Measurements from ENCODE around the gene HRH2.
"Not testable (repeated sequence)": the region's sequence is repeated elsewhere in the genome, so short reads cannot be mapped to it uniquely, and the experiment has no call there.

The HRH2 gene

DNA sequence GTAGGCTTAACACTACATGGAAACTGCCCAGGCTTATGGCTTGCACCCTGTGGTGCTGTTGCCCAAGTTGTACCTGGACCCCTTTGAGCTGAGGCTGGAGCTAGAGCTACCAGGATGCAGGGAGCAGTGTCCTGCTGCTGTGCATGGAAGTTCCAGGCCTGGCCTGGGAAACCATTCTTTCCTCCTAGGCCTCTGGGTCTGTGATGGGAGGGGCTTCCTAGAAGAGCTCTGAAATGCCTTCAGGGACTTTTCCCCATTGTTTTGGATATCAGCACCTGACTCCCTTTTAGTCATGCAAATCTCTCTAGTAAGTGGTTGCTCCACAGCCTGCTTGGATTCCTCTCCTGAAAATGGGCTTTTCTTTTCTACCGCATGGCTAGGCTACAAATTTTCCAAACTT lies 7.9 kb upstream of the HRH2 start:
- no peak for DNase-seq (ENCODE audit: low read depth, low spot score)

DNA sequence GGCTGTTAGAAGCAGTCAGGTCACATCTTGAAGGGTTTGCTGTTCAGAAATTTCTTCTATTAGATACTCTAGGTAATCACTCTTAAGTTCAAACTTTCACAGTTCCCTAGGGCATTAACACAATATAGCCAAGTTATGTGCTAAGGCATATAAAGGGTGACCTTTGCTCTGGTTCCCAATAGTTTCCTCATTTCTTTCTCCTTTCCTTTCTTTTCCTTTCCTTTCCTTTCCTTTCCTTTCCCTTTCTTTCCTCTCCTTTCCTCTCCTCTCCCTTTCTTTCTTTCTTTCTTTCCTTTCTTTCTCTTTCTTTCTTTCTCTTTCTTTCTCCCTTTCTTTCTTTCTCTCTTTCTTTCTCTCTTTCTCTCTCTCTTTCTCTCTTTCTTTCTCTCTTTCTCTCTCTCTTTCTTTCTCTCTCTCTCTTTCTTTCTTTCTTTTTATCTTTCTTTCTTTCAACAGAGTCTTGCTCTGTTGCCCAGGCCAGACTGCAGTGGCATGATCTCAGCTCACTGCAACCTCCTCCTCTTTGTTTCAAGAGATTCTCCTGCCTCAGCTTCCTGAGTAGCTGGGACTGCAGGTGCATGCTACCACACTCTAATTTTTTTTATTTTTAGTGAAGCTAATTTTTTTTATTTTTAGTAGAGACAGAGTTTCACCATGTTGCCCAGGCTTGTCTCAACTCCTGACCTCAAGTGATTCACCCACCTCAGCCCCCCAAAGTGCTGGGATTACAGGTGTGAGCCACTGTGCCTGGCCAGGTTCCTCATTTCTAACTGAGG lies 7.3 kb upstream of the HRH2 start:
- DNase-seq (ENCODE audit: low read depth, low spot score): not testable (repeated sequence)

DNA sequence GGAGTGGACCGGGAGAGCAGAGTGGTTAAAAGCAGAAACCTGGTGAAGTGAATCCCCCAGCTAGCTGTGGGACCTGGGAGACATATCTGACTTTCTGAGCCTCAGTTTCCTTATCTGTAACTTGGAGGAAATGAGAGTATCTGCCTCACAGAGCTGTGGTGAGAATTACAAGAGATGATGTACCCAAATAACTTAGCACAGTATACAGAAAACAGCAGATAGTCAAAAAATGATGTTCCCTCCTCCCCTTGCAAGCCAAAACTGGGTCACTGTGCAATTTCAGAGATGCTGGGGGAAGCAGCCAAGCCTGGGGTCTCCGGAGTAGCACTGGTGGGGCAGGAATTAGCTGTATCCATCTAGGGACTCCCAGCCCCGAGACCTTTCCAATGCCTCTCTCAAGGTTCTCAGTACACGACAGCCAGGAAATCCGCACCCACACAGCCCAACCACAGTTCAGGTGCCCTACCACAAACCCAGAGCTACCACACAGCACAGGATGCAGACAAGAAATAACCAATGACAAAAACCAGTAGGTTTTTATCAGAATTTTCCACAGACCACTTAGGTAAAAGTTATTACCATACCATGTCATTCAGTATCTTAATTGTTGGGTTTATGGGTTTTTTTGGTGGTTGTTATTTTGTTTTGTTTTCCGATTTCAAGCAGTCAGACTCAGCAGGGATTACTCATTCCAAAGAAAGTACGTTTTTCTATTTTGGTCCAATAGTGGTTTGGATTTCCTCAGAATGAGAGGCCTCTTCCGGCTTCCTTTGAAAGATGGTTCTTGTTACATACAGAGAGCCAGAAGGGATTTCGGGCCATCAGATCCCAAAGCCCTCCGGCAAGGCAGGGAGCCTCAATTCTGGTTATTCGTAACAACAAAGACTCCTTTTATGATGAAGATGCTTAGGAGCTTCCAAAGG lies 4.9 kb upstream of the HRH2 start:
- peak; percentile 63 for DNase-seq (ENCODE audit: low read depth, low spot score)

DNA sequence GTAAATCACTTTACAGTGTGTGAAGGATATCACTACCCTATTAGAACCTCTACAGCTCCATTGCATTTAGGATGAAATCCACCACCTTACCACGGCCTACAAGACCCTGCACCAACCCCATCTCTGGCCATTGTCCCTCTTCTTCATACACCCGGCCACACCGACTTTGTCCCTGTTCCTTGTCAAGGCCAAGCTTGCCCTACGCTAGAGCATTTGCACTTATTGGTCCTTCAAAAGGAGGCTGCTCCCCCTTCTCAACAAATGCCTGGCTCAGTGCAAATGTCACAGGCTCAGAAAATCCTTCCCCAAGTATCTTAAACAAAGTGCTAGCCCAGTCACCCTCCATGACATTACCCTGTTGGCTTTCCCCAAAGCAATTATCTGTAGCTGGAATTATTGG lies 4.1 kb upstream of the HRH2 start:
- no peak for DNase-seq (ENCODE audit: low read depth, low spot score)

DNA sequence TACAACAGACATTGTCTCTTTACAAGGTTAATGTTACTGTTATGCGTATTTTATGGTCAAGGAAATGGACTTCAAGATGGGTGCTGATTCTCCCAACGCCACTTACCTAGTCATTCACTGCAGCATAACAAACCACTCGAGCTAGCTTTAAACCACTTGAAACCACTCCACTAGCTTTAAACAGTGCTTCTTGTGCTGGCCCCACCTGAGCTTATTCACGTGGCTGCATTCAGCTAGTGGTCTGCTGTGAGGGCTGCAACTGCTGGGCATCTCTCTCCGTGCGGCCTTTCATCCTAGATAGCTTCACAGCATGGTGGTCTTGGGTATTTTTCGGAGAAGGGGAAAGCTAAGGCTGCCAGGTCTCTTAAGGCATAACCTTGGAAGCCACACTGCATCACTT lies 3.5 kb upstream of the HRH2 start:
- no peak for DNase-seq (ENCODE audit: low read depth, low spot score)

DNA sequence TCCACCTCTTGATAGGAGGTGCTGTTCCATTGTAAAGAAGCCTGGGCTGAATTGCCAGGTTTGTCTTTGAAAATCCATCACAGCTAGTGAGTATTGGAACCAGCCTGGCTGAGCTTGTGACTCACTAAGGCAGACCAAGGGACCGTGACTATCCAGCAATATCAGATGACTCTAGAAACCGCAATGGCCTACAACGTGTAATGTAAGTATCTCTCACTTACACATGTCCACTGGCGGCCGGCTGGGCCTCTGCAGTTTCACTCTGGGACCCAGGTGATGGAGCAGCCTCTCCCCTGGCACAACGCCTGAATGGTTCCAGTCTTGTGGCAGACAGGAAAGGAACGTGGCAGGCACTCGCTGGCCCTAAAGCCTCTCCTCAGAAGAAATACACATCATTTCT lies 3.1 kb upstream of the HRH2 start:
- no peak for DNase-seq (ENCODE audit: low read depth, low spot score)

DNA sequence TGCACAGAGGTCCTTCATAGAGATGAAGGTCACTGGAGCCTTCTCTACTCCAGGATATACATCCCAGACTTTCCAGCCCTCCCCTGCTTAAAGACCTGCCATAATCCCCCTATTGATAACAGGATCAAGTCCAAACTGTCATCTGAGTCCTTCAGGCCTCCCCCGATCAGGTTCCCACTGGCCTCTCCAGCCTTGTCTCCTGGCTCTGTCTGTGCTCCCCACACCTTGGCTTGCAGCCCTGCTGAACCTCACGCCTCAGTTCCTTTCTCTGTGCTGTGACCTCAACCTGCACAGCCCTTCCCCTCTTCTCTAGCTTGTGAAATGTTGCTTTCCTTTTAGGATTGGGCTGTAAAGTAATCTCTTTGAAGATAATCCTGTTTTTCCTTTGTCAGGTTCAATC lies 2.5 kb upstream of the HRH2 start:
- DNase-seq (ENCODE audit: low read depth, low spot score): no peak

DNA sequence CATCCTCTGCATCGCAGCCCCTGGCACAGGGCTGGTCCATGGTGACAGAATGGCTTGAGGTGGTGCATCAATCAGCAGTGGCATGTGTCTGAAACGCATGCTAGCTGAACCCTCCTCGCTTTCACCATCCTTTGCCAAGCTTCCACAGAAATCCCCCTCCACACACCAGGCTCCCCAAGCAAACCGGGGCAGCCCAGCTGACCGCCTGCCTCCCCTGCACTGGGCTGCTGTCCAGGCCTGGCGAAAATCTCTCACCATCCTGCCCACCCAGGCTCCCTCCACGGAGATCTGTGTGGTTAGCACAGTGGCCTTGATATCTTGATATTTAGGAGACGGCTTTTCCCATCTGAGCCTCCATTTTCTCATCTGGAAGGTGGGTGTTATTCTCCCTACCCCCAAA lies 905 bp upstream of the HRH2 start:
- DNase-seq (ENCODE audit: low read depth, low spot score): no peak

DNA sequence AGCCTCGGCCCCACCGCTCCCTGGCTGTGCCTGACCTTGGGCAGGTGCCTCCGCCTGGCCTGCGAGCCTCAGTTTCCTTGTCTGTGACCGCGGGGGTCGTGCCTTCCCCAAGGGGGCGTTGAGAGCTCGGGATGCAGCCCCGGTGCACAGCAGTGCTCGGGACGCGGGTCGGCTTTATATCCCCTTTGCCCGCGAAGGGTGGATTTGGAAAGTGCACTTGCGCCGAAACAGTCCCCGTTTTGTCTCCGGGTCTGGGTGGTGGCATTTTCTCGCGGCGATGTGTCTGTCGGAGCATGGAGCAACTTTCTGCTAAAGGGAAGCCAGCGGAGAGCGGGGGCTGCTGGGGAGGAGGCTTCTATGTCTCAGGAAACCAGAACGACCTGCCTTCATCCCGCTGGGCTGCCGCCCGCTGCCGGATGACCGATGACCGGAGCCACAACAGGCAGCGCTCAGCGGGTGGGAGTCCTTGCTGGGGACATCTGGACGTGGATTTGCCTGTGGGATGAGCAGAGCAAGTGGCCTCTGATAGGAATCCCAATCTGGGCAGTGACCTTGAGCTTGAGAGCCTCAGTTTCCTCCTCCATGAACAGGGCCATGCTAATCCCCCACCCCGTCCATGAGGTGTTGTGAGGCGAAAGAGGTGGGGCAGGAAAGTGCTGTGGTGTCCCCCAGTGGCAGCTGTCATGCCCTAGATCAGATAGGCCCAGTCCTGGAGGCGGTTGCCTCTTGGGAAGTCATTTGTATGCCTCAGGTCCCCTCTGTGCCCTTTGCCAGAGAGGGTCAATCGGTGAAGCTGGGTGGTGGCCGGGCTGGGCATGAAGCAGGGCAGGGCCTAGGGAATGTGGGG lies 651 bp downstream of the HRH2 start:
- DNase-seq (ENCODE audit: low read depth, low spot score): no peak

DNA sequence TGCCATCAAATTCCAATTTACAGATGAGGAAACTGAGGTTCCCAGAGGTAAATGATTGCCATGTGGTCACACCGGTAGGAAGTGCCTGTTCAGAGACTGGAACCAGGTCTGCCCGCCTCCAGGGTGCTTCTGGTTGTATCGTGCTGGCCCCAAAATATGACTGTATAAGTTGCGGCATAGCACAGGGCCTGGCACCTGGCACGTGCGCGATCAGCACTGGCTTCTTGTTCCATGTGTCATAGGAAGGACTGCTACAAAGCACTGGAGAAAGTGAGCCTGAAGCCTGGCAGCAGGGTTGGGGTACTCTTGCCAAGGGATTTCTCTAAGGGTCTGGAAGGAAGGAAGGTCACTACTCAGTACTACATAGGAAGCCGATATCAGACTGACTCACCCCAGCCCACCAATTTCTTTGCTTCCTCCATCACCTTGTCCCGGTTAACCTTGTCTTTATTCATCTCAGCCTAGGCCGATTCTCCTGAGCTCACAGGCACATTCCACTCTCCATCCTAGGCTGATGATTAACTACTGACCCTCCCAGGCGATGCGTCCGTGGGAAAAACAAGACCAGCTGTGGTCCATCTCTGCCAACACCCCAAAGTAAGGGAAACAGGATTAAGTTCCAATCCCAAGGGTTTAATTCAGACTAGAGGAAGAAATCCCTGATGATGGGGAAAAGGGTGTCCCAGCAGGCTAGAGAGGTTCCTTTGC lies 1.8 kb downstream of the HRH2 start:
- no peak for DNase-seq (ENCODE audit: low read depth, low spot score)

DNA sequence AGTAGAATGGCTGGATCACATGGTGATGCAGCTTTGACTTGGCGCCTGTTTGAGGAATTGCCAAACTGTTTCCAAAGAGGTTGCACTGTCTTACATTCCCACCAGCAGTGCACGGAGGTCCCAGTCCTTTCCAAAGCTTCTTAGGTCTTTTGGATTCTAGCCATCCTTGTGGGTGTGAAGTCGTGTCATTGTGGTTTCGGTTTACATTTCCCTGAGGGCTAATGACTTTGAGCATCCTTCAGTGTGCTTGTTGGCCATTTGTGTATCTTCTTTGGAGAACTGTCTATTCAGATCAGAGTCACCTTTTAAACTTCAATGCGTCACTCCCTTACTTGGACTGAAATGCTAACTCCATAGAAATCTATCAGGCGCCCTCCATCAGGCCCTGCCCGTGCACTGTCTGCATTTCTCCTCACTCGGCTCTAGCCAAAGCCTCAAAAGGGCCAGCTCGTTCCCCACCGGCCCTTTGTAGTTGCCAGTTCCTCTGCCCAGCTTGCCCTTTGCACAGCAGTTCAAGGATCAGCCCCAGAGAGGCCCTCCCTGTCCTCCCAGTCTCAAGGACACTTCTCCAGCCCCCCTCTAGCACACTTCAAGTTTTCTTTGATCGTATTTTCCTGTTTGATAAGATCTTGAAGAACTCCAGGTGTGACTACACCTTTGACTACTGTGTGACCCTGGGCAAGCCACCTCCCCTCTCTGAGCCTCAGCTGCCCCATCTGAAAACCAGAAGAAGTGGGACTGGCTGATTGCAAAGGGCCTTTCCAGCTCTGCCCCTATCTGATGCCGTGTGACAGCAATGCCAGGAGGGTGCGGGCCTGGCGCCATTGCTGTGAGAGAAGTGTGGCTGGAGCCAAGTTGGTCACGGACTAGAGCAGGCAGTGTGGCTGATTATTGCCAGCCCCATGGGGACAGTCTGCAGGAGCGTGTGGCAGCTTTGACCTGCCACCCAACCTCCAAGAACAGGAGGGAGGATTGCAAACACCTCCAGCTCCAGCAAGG lies 5.6 kb downstream of the HRH2 start:
- no peak for DNase-seq (ENCODE audit: low read depth, low spot score)

DNA sequence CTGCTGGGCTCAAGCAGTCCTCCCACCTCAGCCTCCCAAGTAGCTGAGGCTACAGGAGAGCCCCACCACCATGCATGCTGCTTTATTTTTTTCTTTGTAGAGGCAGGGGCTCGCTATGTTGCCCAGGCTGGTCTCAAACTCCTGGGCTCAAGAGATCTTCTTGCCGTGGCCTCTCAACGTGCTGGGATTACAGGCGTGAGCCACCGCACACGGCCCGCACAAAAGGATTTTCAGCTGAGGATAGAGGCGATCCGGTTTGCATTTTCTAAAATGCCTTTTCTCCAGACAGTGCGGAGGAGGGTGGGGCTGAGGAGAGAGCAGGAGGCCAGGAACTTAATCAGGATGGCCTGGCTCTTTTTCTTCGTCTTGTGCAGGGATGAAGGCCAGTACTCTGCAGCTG lies 6.9 kb downstream of the HRH2 start:
- no peak for DNase-seq (ENCODE audit: low read depth, low spot score)

DNA sequence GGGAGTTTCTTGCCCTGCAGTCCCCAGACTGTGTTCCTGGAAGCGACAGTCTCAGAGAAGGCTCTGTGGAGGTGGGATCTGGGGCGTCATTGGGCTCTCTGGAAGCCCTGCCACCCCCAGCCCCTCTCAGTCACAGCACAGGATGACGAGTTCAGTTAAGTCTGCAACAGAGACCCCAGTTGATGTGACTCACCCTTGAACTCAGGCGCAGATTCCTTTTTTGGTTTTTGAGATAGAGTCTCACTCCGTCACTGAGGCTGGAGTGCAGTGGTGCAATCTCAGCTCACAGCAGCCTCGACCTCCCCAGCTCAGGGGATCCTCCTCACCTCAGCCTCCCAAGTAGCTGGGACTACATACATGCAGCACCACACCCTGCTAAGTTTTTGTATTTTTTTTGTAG lies 8.3 kb downstream of the HRH2 start:
- DNase-seq (ENCODE audit: low read depth, low spot score): no peak

DNA sequence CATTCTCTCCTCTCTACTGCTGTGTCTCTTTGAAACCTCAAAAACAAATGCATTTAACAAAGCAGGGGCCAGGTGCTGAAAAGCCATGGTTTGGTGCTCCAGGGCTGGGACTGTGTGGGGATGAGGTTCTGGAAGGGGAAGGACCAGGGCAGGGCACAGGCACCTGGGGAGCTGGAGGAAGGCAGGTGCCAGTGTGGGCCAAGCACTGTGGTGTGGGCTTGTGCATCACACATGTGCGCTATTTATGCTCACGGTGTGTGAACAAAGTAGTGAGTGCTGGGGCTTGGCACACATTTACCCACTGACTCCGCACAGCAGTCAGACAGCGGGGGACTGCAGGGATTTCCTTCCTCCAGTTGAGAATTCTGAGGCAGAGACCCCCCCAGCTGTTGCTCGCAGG lies 10.1 kb downstream of the HRH2 start:
- DNase-seq (ENCODE audit: low read depth, low spot score): no peak

DNA sequence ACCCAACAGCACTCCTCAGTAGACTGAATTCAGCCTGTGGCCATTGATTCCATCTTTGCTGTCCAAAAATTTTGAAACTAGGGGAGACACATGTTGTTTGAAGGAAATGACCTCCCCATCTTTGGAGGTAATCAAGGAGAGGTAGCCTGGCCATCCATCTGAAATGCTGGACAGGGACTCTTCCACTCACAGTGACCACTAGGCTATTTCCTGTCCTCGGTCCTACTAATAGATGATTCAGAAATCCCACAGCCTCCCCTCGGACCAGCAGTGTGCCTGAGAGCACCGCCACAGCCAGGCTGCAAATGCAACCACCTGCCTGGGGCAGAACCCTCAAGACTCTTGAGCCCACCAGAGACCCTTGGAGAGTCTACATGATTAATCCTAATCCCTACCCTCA lies 12.5 kb downstream of the HRH2 start:
- DNase-seq (ENCODE audit: low read depth, low spot score): no peak

DNA sequence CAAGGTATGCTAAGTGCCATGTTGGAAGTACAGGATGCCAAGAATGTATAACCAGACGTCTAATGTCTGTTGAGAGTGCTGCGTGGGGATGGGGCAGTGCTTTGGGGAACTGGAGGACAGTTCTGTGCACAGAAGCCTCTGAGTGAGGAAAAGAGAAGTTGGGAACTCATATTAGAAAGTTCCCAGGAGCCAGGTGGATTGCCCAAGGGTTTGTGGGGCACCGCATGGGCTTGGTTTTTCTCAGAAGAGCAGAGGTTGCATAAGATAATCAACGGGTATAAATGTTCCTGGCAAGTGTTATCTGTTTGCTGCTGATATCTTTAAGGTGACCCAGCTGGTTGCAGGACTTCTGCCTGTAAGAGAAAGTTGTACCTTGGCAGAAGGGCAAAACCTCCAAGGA lies 13.1 kb downstream of the HRH2 start:
- DNase-seq (ENCODE audit: low read depth, low spot score): no peak

DNA sequence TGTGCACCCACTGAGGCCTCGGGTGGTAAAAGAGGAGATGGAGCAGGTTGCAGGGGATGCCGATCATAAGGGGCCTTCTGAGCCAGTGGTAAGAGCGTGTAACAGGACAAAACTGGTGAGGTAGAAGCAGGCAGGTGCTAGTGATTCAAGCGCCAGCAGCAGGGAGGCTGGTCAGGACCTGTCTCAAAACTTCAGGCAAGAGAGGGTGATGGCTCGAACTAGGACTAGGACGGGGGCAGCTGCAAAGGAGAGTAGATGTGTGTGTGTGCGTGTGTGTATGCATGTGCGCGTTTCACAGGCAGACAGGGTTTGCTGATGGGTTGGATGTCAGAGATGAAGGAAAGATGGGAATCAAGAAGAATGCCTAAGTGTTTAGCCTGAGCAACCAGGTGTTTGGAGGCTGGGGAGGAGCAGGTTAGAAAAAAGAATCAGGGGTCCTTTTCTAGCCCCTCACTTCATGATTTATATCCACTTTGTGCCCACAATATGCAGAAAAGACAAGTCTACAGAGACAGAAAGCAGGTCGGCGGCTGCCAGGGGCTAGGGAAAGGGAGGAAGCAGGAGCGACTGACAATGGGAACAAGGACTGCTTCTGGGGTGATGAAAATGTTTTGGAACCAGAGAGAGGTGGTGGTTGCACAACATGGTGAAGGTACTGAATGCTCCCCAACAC lies 15.2 kb downstream of the HRH2 start:
- no peak for DNase-seq (ENCODE audit: low read depth, low spot score)

DNA sequence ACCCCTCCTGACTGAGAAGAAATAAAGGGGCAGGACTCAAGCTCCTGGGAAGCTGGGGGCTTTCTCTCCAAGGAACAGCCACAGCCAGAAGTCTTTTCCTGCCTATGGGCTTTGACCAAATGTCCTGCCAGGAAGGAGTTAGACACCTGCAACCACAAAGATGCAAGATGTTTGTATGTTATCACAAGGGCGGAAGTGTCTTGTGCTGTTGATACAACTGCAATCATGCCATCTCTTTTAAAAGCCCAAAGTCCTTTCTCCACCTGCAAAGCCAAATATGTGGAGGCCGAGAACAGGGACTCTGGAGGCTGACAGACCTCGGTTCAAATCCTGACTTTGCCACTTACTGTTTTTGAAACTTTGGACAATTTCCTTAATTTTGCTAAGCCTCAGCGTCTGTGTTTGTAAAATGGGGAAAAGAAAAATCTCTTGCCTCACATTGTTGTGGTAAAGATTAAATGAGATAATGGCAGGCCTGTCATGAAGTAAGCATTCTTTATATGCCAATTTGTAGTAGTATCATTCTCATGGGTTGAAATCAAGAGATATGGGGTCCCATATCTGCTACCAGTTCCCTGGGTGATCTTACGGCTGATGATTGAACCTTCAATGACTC lies 17.0 kb downstream of the HRH2 start:
- DNase-seq (ENCODE audit: low read depth, low spot score): no peak

DNA sequence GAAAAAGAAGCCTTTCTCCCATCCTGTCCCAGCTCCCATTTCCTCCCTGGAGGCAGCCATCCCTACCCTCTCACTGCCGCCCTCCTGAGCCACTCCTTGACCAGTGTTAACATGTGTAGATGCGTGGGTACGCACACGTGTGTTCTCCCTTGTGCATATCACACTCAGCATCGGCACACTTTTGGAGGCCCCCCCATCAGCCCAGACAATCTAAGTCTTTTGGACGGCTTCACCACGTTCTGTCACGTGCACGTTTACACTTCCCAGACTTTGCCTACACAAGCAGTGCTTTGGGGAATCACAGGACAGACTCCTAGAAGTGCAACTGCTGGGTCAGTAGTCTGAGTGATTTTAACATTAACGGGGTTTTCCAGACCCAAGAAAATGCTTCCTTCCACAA lies 18.0 kb downstream of the HRH2 start:
- no peak for DNase-seq (ENCODE audit: low read depth, low spot score)

Measured in activated CD4-positive, CD25-positive, alpha-beta regulatory T cell treated with anti-CD3 and anti-CD28 coated beads, Interleukin-2, amount 50 U/mL, for 16 hours (primary cell).